Smooth muscle cell of bladder (primary cell): ENCODE measurements around the gene SYDE2. TPM values are rescaled to one million over a fixed set of nuclear protein-coding genes. Genes with fewer than 3 reads are reported as not detected.

Source experiments
- total RNA-seq: library from RNA; depleted of rRNA; stranded (reverse); fragments of >200 nt; gene quantifications from 2 replicates; pipeline ENCODE4 v1.2.3, GENCODE V29; 2014

The SYDE2 gene
- total RNA-seq, result 39.5 and 39.8 TPM in 2 replicates

GRCh38 chr1:85200463-85201339 lies at the start of gene SYDE2:
Gene SYDE2, minus strand, starts transcription at chr1:85201016. Its CDS starts 20 bp downstream, at chr1:85200996.

Other genes with a start within 250 kb of the SYDE2 start
- gene MCOLN2, start 203.9 kb downstream of the SYDE2 start, total RNA-seq, result 0.85 and 3.1 TPM in 2 replicates
- 0.28 TPM in 2 replicates for gene MCOLN3, start 152.5 kb downstream of the SYDE2 start, total RNA-seq
- 10.7 and 20.6 TPM in 2 replicates for gene C1orf52, start 58.6 kb upstream of the SYDE2 start, total RNA-seq
- 15.1 and 15.4 TPM in 2 replicates for gene BCL10, start 75.6 kb upstream of the SYDE2 start, total RNA-seq